K562 (cell line): ENCODE results near the gene REXO2. TPM values are rescaled to one million over a fixed set of nuclear protein-coding genes. Genes with fewer than 3 reads are reported as not detected.
A peak's percentile ranks its signal among the peaks of the same experiment; 100 is the strongest.

ENCODE experiments used
- E2F1 ChIP-seq: sonication (generic); formaldehyde crosslinking; IDR thresholded peaks from 2 replicates; pipeline ENCODE4 v1.8.1; 2023; ENCODE audit warnings: mild to moderate bottlenecking, missing genetic modification reagents, moderate library complexity
- ETS2 ChIP-seq: IDR thresholded peaks from 2 replicates; pipeline ENCODE4 v1.6.1; 2016; ENCODE audit warnings: borderline replicate concordance, missing genetic modification characterization, mild to moderate bottlenecking, moderate library complexity, missing compliant biosample characterization; ENCODE audit not compliant: poor library complexity, severe bottlenecking
- ETV1 ChIP-seq: fragments of 450-650 bp; conservative IDR thresholded peaks from 2 replicates; pipeline ENCODE4 v1.6.1; 2016; ENCODE audit warnings: missing genetic modification characterization, control low read depth, low read depth, missing compliant biosample characterization
- MAX ChIP-seq: sonication (generic); formaldehyde crosslinking; IDR thresholded peaks from 2 replicates; pipeline ENCODE4 v1.9.0; 2022; ENCODE audit warnings: mild to moderate bottlenecking, missing genetic modification reagents
- MED1 ChIP-seq: sonication (generic); formaldehyde crosslinking; IDR thresholded peaks from 2 replicates; pipeline ENCODE4 v1.8.1; 2023; ENCODE audit warnings: missing genetic modification reagents, borderline replicate concordance
- MGA ChIP-seq: fragments of 450-650 bp; IDR thresholded peaks from 2 replicates; pipeline ENCODE4 v1.6.1; 2016; ENCODE audit warnings: mild to moderate bottlenecking, moderate library complexity
- NFE2 ChIP-seq: IDR thresholded peaks from 2 replicates; pipeline ENCODE4 v1.6.1; 2014; ENCODE audit warnings: antibody characterized with exemption, low read depth
- SOX6 ChIP-seq: fragments of 450-650 bp; IDR thresholded peaks from 2 replicates; pipeline ENCODE4 v1.6.1; 2014; ENCODE audit warnings: mild to moderate bottlenecking
- SP1 ChIP-seq: sonication (generic); formaldehyde crosslinking; IDR thresholded peaks from 2 replicates; pipeline ENCODE4 v1.8.1; 2022; ENCODE audit warnings: mild to moderate bottlenecking, missing genetic modification reagents
- ZNF395 ChIP-seq: fragments of 200-800 bp; sonication (Bioruptor generic); IDR thresholded peaks from 2 replicates; pipeline ENCODE4 v1.6.1; 2017; ENCODE audit warnings: missing genetic modification characterization, missing compliant biosample characterization
- ZNF444 ChIP-seq: fragments of 250-450 bp; sonication (Bioruptor Pico); IDR thresholded peaks from 2 replicates; pipeline ENCODE4 v1.4.0; 2020; ENCODE audit warnings: mild to moderate bottlenecking, moderate library complexity
- ZSCAN32 ChIP-seq: fragments of 450-650 bp; formaldehyde crosslinking; IDR thresholded peaks from 2 replicates; pipeline ENCODE4 v1.4.0; 2020; ENCODE audit warnings: mild to moderate bottlenecking, moderate library complexity
- polyA plus RNA-seq, 8 experiments: library from polyadenylated mRNA; depleted of rRNA in 4 of 8; stranded (reverse) in 5 of 8; unstranded in 3 of 8; fragments of >200 nt; fragmentation: Nextera tagmentation in 2 of 8; fragmentation: Illumina TruSeq in 1 of 8; extraction: Ambion mirVana in 2 of 8; extraction: Trizol in 1 of 8; gene quantifications; 2 replicates each; pipeline versions ENCODE4 v1.2.1 to v1.2.3, GENCODE V29; 2011 to 2014; ENCODE audit warnings: inconsistent platforms in 1 of 8, missing spikeins in 1 of 8
- total RNA-seq, 7 experiments: library from RNA; depleted of rRNA in 6 of 7; stranded (reverse); fragments of >200 nt in 6 of 7; fragmentation: Illumina TruSeq in 2 of 7; extraction: Trizol in 2 of 7; gene quantifications; 2 replicates each; pipeline versions ENCODE4 v1.2.1 to v1.2.3, GENCODE V29; 2011 to 2021; ENCODE audit warnings: low replicate concordance in 1 of 7

The REXO2 gene
- total and polyA plus RNA-seq, 9 of the 15 experiments (the other 6 are each of a cell fraction or from before 2014, with no cell fraction given), result 143 to 370 (median 193) TPM

GRCh38 chr11:114439229-114440120 is at the start of gene REXO2 (continued):
- TF ChIP-seq MAX, result peak; percentile 97
- TF ChIP-seq NFE2, result peak; percentile 72
- TF ChIP-seq ETV1 (tag), result peak; percentile 73
- TF ChIP-seq ZNF395 (CRISPR knock-in tag), result no peak
- TF ChIP-seq SOX6, result no peak
- no peak; the same call in 1 of the 2 replicates for TF ChIP-seq E2F1
- no peak for TF ChIP-seq MED1 (CRISPR knock-in tag)
- TF ChIP-seq ETS2, result no peak
- TF ChIP-seq MGA, result peak; percentile 82
- TF ChIP-seq ZSCAN32 (CRISPR knock-in tag), result no peak
- no peak for TF ChIP-seq ZNF444 (CRISPR knock-in tag)
- peak; percentile 69; the same call in 1 of the 2 replicates for TF ChIP-seq SP1 (CRISPR knock-in tag)
